Kidney epithelial cell (primary cell): Measurements from ENCODE around the gene KATNAL1. TPM values are rescaled to one million over a fixed set of nuclear protein-coding genes. Genes with fewer than 3 reads are reported as not detected.
A peak's percentile ranks its signal among the peaks of the same experiment; 100 is the strongest.
"Not testable (repeated sequence)": the region's sequence is repeated elsewhere in the genome, so short reads cannot be mapped to it uniquely, and the experiment has no call there.

ENCODE experiments used
- DNase-seq: peaks from one replicate; pipeline ENCODE4 v3.0.0-alpha.2; 2010; ENCODE audit warnings: low read depth
- H3K27me3 ChIP-seq: 2 replicates; pipeline ENCODE4 v1.6.0; 2011; ENCODE audit warnings: low read length; ENCODE audit not compliant: control insufficient read depth, insufficient read depth
- H3K36me3 ChIP-seq: 2 replicates; pipeline ENCODE4 v1.5.1; 2011; ENCODE audit warnings: low read length; ENCODE audit not compliant: control insufficient read depth, insufficient read depth
- H3K4me3 ChIP-seq: 2 replicates; pipeline ENCODE4 v1.5.1; 2011; ENCODE audit warnings: low read depth, mild to moderate bottlenecking, control low read depth, low read length
- total RNA-seq: library from RNA; depleted of rRNA; stranded (reverse); fragments of >200 nt; gene quantifications from 2 replicates; pipeline ENCODE4 v1.2.3, GENCODE V29; 2015
- TF ChIP-seq, protein P1 (sequence below): IDR thresholded peaks from 2 replicates; pipeline ENCODE4 v1.5.1; 2011; ENCODE audit warnings: mild to moderate bottlenecking, moderate library complexity, low read length, control low read depth, inconsistent platforms; ENCODE audit not compliant: insufficient read depth, poor library complexity, severe bottlenecking

Gene KATNAL1
- total RNA-seq, 1 donor from 2014 or later, result 13.3 TPM

DNA sequence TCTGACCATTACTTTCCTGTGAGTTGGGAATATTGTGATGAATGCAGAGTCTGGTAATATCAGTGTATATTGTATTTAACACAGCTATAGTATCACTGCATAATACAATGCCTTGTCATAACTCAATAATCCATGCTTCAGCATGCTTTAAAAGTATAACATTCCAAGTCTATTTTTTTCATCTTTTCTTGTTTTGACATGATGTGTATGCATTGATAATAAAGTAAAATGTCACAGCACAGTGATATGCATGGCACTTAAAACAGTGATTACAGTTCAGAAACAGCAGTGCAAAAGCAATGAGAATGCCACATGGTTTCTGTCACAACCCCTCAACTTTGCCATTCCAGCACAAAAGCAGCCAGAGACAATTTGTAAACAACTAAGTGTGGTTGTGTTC lies 17.8 kb downstream of the KATNAL1 start:
- Histone ChIP-seq H3K27me3 (no peaks in the 10 kb centered on the region), H3K4me3 (no peak overlapping the region), H3K36me3 (no peaks in the 10 kb centered on the region)
- TF ChIP-seq, protein P1, sequence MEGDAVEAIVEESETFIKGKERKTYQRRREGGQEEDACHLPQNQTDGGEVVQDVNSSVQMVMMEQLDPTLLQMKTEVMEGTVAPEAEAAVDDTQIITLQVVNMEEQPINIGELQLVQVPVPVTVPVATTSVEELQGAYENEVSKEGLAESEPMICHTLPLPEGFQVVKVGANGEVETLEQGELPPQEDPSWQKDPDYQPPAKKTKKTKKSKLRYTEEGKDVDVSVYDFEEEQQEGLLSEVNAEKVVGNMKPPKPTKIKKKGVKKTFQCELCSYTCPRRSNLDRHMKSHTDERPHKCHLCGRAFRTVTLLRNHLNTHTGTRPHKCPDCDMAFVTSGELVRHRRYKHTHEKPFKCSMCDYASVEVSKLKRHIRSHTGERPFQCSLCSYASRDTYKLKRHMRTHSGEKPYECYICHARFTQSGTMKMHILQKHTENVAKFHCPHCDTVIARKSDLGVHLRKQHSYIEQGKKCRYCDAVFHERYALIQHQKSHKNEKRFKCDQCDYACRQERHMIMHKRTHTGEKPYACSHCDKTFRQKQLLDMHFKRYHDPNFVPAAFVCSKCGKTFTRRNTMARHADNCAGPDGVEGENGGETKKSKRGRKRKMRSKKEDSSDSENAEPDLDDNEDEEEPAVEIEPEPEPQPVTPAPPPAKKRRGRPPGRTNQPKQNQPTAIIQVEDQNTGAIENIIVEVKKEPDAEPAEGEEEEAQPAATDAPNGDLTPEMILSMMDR, result no peak
- no peak for DNase-seq

DNA sequence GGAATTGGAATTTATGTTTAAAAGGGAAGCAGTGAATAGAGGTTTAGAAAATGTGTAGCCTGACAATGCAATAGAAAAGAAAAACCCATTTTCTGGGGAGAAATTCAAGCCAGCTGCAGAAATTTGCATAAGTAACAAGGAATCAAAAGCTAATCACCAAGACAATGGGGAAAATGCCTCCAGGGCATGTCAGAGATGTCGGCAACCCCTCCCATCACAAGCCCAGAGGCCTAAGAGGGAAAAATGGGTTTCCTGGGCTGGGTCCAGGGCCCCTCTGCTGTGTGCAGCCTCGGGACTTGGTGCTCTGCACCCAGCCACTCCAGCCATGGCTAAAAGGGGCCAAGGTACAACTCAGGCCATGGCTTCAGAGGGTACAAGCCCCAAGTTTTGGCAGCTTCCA lies 21.3 kb downstream of the KATNAL1 start:
- not testable (repeated sequence) for DNase-seq, H3K27me3 ChIP-seq, H3K36me3 ChIP-seq, H3K4me3 ChIP-seq

DNA sequence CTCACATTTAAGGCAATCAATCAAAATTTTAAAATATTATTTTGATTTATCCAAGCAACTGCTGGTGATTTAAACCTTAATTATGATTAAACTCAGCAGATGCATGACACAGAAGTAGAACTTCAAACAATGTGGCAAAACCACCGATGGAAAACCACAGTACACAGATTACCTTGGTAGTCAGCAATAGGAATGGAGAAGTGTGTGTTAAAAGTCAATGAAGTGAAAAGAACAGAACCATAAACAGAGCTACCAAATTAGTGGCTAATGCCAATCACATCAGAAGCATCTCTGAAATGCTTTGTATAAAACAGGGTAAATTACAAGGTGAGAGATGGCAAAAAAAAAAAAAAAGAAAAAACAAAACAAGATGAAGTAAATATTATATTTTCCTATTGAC lies 31.2 kb downstream of the KATNAL1 start:
- Histone ChIP-seq H3K36me3 (no peaks in the 10 kb centered on the region), H3K27me3 (no peaks in the 10 kb centered on the region), H3K4me3 (no peak overlapping the region)
- TF ChIP-seq, protein P1, result no peak
- DNase-seq, result peak; percentile 31

DNA sequence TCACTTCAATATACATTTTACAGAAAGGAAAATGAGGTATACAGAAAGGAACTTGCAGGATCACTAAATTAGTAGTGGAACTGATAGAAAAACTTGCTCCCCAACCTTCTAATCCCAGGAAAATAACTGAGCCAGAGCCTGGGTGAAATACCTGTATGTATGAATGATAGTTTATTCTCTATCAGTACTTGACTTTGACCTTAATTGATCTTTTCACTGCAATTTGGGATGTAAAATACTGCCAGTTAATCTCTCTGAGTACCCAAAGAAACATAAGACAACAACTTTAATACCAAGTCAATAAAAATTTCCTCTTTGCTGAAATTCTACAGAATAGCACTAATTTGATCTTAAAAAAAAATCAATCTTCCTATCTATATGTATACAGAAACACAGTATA lies 33.3 kb downstream of the KATNAL1 start:
- Histone ChIP-seq H3K4me3 (no peak overlapping the region), H3K27me3 (no peaks in the 10 kb centered on the region), H3K36me3 (no peaks in the 10 kb centered on the region)
- no peak for DNase-seq
- TF ChIP-seq, protein P1, result no peak

DNA sequence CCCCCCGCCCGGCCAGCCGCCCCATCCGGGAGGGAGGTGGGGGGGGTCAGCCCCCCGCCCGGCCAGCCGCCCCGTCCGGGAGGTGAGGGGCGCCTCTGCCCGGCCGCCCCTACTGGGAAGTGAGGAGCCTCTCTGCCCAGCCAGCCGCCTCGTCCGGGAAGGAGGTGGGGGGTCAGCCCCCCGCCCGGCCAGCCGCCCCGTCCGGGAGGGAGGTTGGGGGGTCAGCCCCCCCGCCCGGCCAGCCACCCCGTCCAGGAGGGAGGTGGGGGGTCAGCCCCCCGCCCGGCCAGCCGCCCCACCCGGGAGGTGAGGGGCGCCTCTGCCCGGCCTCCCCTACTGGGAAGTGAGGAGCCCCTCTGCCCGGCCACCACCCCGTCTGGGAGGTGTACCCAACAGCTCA lies 37.3 kb downstream of the KATNAL1 start:
- H3K36me3 ChIP-seq, H3K27me3 ChIP-seq, DNase-seq, H3K4me3 ChIP-seq: not testable (repeated sequence)

DNA sequence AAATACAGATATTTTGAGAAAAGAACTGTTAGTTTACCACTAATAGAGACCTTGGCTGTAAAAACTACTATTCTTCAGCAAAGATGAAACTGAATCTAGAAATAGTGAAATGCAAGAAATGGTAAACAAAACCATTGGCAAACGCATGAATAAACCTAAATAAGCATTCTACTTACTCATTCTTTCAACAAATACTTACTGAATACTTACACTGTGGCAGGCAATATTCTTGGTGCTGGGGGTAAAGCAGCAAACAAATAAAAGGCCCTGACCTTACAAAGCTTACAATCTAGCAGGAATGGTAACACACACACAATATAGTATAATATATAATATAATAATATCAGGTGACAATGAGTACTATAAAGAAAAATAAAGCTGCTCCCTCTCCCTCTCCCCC lies 38.7 kb downstream of the KATNAL1 start:
- no peak for DNase-seq
- TF ChIP-seq, protein P1, result no peak
- Histone ChIP-seq H3K27me3 (no peaks in the 10 kb centered on the region), H3K36me3 (no peaks in the 10 kb centered on the region), H3K4me3 (no peak overlapping the region)

DNA sequence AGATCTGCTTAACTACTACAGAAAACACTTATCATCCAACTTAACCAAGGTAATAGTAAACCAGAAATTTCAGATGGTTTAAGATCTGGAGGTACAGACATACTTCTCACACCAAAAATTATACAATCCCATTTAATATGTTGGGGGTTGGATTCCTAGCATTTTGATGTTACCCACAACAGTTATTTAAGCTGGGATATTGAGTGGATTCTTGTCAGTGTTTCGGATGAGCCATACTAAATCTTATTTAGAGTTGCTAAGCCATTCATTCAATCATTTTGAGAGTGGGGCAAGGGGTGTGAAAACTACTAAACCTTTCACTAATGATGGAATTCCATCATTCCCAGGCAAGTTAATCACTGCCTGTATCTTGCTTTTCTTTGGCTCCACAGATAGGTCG lies 40.6 kb downstream of the KATNAL1 start:
- TF ChIP-seq, protein P1, result no peak
- H3K4me3 ChIP-seq, result no peak overlapping the region
- no peaks in the 10 kb centered on the region for H3K27me3 ChIP-seq
- DNase-seq, result no peak
- H3K36me3 ChIP-seq, result no peaks in the 10 kb centered on the region

DNA sequence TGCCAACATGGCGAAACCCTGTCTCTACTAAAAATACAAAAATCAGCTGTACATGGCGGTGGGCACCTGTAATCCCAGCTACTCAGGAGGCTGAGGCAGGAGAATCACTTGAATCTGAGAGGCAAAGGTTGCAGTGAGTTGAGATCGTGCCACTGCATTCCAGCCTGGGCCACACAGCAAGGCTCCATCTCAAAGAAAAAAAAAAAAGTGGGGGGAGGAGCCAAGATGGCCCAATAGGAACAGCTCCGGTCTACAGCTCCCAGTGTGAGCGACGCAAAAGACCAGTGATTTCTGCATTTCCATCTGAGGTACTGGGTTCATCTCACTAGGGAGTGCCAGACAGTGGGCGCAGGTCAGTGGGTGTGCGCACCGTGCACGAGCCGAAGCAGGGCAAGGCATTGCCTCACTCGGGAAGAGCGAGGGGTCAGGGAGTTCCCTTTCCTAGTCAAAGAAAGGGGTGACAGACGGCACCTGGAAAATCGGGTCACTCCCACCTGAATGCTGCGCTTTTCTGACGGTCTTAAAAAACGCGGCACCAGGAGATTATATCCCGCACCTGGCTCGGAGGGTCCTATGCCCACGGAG lies 48.1 kb downstream of the KATNAL1 start:
- H3K36me3 ChIP-seq, H3K4me3 ChIP-seq, H3K27me3 ChIP-seq, DNase-seq: not testable (repeated sequence)
